GM21576 (cell line): ENCODE measurements around the gene SH3GL2.
A peak's percentile ranks its signal among the peaks of the same experiment; 100 is the strongest.

Source experiments
- ATAC-seq: cut with Tn5 transposase; IDR thresholded peaks from one replicate; pipeline ENCODE4 v1.9.1; 2021; ENCODE audit warnings: mild to moderate bottlenecking, moderate library complexity; ENCODE audit not compliant: unreplicated experiment

The SH3GL2 gene

GRCh38 chr9:17578911-17579793, at the start of gene SH3GL2:
SH3GL2 (plus strand) TSS chr9:17579066.
- ATAC-seq: no peak

- peak; percentile 77 for ATAC-seq
These were observed 47.1 kb upstream of the SH3GL2 start for GRCh38 chr9:17531642-17532254.

GRCh38 chr9:17532461-17532860, 46.4 kb upstream of the SH3GL2 start:
- no peak for ATAC-seq

DNA sequence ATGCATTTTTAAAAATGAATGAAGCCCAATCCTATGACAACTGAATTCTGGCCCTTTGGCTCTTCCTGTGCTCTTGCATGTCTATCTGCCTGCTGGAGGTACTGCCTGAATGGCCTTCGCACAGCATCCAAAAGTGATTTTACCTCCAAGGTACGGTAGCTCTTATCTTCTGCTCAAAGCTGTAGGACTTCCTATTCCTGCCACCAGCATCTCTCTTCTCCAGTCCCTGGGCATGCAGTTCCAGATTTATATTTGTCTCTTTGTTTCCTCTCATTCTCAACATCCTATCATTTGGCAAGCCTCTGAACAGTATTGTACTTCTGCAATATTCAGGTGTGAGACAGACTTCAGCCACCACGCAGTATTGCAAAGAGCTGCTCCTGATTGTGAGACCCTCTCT, 43.7 kb upstream of the SH3GL2 start:
- no peak for ATAC-seq

DNA sequence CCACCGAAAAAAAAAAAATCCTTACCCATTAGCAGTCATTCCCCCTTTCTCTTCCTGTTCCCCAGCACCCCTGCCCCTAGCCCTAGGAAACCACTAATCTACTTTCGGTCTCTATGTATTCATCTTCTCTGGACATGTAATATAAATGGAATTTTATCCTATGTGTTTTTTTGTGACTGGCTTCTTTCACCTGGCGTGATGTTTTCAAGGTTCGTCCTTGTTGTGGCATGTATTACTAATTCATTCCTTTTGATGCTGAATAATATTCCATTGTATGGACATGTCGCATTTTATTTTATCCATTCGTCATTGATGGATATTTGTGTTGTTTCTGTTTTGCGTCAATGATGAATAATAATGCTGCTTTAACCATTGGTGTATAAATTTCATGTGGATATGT, 42.8 kb upstream of the SH3GL2 start:
- no peak for ATAC-seq

GRCh38 chr9:17551023-17551422, 27.8 kb upstream of the SH3GL2 start:
- no peak for ATAC-seq

GRCh38 chr9:17555362-17556054, 23.4 kb upstream of the SH3GL2 start:
- ATAC-seq: no peak

GRCh38 chr9:17556255-17556654, 22.6 kb upstream of the SH3GL2 start:
- no peak for ATAC-seq

DNA sequence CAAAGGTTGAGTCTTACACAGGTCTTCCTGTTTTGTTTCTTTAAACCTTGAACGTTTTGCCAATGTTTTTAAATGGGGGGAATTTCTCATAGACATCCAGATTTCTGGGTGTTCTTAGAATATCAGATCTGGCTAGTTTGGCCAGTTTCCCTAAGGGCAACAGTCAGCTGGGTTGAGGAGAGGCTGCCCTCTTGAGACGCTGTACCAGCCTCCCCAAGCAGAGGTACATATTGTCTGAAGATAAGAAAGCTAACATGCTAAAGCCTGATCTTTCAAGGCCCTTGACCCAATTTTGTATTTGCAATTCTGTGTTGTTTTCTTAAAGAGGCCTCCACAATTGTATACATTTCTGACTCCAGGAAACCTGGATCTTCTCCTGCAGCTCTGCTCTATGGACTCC, 21.9 kb upstream of the SH3GL2 start:
- no peak for ATAC-seq

DNA sequence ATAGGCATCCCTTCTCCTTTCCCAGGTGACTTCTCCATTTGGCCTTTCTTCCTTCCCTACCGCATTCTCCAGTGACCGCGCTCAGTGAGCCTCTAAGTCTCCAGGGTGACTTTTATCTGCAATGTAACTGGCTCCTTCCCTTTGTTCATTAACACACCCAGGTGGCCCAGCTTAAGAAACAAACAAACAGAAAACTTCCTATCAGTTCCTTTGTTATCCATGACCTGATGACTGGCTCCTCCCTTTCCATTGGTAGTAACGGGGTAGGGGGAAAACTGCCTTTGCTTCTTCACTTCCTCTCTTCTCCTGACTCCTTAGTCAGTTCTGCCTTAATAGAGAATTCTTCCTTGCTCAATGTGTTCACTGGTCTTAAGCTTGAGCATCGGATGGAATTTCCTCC, 7.0 kb upstream of the SH3GL2 start:
- no peak for ATAC-seq

DNA sequence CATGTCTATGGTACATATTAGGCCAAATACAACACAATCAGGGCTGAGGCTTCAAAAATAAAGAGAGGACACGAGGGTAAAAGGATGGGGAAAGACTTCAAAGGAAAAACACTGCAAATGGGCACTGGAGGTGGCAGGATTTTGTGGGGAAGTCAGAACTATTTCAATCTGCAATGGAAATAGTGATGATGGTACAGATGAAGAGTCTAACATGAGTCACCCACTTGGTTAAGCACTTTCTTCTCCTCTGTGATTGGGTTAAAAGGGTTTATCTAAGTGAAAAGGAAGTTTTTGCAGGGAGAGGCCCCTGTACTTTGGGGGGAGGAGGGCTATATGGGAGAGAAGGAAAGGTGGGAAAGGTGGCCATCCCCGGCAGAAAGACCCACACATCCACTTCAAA, 4.5 kb upstream of the SH3GL2 start:
- no peak for ATAC-seq

DNA sequence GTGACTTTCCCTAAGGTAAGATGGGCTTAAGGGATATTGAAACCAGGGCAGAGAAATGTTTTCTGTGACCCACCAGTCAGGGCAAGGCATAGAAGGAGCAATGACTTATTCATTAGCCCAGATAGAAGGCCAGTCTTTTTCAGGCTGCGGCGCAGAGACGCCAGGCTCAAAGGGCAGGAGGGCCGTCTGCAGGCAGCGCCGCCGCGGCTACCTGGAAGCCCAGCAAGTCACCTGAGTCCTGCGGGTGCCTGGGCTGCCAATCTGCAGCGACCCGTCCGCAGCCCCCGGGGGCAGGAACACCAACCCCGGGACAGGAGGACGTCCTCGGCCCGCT, 322 bp upstream of the SH3GL2 start:
- ATAC-seq: no peak

GRCh38 chr9:17580119-17580518, 1.3 kb downstream of the SH3GL2 start:
- ATAC-seq: no peak

GRCh38 chr9:17587113-17587512, 8.2 kb downstream of the SH3GL2 start:
- ATAC-seq: no peak

GRCh38 chr9:17588395-17588794, 9.5 kb downstream of the SH3GL2 start:
- ATAC-seq: no peak

DNA sequence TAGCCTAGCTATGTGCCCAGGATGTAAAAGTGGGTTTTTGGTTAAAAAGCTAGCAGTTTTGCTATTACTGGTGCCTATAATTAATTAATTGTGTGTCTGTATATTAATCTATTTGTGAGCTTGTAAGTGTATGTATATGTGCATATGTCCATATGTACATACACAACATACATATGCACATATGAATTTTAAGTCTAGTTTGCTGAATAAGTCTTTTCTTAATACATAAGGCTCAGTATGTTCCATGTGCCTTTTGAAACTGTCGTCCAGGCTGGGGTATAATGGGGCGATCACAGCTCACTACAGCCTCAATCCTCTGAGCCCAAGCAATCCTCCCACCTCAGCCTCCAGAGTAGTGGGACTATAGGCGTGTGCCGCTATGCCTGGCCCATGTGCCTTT, 10.1 kb downstream of the SH3GL2 start:
- ATAC-seq: no peak

DNA sequence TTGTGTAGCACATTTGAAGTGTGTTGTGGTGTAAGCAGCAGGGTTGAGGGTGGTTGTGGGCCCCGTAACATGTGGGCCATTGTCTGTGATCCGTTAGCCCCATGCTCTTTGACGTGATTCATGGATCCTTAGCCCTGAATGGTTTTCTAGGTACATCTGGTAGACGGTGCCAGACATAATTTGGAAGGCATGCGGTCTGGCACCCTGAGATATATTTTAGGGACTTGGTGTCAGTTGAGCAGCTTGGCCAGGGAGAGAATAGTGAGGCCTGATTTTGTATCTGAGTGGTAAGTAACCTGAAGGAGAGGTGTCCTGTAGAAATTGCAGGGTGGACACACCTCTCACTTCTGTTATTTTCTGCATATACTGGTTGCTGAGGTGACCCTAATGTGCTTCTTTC, 10.9 kb downstream of the SH3GL2 start:
- ATAC-seq: no peak

DNA sequence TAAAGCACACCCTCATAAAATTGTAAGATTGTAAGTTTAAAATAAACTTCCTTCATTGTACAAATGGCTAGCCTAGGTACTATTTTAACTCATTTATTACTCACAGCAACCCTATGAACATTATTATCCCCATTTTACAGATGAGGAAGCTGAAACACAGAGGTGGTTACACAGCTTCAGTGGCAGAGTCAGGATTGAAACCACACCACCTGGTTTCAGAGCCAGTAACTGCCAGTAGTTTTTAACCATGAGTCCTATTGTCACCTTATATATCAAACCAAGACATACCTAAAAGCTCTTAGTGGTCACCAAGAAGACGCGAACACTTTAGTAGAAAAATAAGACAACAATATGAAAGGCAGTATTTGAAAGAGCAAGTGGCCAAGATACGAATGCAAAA, 16.1 kb downstream of the SH3GL2 start:
- no peak for ATAC-seq

GRCh38 chr9:17597977-17598376, 19.1 kb downstream of the SH3GL2 start:
- ATAC-seq: no peak

- no peak for ATAC-seq
These were observed 22.2 kb downstream of the SH3GL2 start for GRCh38 chr9:17600962-17601593.

DNA sequence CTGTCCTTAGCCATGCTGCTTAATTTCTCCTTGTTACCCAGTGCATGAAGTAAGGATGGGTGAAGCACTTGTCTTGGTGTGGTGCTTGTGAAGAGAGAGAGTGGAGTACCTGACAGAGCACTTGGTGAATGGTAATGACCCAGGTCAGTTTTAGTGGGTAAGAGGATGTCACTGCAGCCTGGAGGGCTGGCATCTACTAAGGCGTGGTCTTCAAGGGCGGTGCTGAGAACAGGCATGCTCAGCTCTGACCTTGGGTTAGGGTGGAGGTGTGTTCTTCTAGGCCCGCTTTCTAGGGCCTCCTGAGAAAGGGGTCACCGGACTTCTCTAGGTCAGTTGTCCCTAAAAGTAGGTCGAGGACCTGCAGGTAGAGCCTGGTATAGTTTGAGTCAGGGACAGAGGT, 25.7 kb downstream of the SH3GL2 start:
- ATAC-seq: no peak
